ENCODE data around the gene NUP43. TPM values are rescaled to one million over a fixed set of nuclear protein-coding genes. Genes with fewer than 3 reads are reported as not detected.
A peak's percentile ranks its signal among the peaks of the same experiment; 100 is the strongest.

Gene NUP43
- total and polyA plus RNA-seq, 2 donors (not counting 1 experiment from before 2014, with no cell fraction given), result 12.9 to 75.7 TPM

DNA sequence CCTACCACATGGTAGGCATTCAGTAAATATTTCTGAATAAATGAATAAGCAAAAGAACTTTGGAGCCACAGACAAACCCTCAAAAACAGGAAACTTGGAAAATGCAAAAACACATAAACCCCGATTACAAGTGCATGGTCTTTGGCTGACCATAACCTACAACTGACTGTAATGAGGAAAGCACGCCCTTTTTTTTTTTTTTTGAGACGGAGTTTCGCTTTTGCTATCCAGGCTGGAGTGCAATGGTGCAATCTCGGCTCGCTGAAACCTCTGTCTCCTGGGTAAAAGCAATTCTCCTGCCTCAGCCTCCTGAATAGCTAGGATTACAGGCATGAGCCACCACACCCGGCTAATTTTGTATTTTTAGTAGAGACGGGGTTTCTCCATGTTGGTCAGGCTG, 16.5 kb downstream of the NUP43 start:
- POLR2A ChIA-PET, result no interaction called here
- Histone ChIP-seq H3K4me2 (replicated peaks; ENCODE audit: low read depth, low read length, poor library complexity, severe bottlenecking) (no peak overlapping the region), H3K36me3 (replicated peaks in 1 of 2; ENCODE audit: control extremely low read depth in 1 of 2, control insufficient read depth in 1 of 2, extremely low read depth in 1 of 2, insufficient read depth in 2 of 2, low read length in 1 of 2) (peaks cover 5 to 50% of the 10 kb centered on the region in 2 experiments), H4K20me1 (ENCODE audit: control insufficient read depth, insufficient read depth, low read length, poor library complexity, severe bottlenecking) (no peaks in the 10 kb centered on the region), H3K4me1 (ENCODE audit: control insufficient read depth in 2 of 2, insufficient read depth in 2 of 2, low read length in 2 of 2) (peaks cover 8 to 11% of the 10 kb centered on the region in 2 donors), H3K9ac (ENCODE audit: low read length) (no peak overlapping the region), H3K9me3 (ENCODE audit: control extremely low read depth in 1 of 3, control insufficient read depth in 2 of 3, insufficient read depth in 1 of 3, low read length in 2 of 3) (no peaks in the 10 kb centered on the region), H3K4me3 (ENCODE audit: control extremely low read depth in 1 of 5, extremely low read depth in 1 of 5, insufficient read depth in 1 of 5, low read depth in 2 of 5, low read length in 4 of 5) (no peak overlapping the region), H2AFZ (ENCODE audit: insufficient read depth, low read depth, low read length, poor library complexity, severe bottlenecking) (no peak overlapping the region), H3K27ac (ENCODE audit: low read length in 2 of 2) (no peak overlapping the region), H3K27me3 (replicated peaks in 1 of 4; ENCODE audit: control extremely low read depth in 1 of 4, control insufficient read depth in 3 of 4, insufficient read depth in 4 of 4, low read length in 3 of 4) (no peaks in the 10 kb centered on the region), H3K79me2 (ENCODE audit: control insufficient read depth, insufficient read depth, low read length) (peaks cover 3% of the 10 kb centered on the region)
- TF ChIP-seq, protein P1, sequence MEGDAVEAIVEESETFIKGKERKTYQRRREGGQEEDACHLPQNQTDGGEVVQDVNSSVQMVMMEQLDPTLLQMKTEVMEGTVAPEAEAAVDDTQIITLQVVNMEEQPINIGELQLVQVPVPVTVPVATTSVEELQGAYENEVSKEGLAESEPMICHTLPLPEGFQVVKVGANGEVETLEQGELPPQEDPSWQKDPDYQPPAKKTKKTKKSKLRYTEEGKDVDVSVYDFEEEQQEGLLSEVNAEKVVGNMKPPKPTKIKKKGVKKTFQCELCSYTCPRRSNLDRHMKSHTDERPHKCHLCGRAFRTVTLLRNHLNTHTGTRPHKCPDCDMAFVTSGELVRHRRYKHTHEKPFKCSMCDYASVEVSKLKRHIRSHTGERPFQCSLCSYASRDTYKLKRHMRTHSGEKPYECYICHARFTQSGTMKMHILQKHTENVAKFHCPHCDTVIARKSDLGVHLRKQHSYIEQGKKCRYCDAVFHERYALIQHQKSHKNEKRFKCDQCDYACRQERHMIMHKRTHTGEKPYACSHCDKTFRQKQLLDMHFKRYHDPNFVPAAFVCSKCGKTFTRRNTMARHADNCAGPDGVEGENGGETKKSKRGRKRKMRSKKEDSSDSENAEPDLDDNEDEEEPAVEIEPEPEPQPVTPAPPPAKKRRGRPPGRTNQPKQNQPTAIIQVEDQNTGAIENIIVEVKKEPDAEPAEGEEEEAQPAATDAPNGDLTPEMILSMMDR (IDR thresholded peaks at IDR 0.05), result no peak
- TF ChIP-seq EZH2 (IDR thresholded peaks at IDR 0.05; ENCODE audit: borderline replicate concordance, insufficient read depth, low read depth, low read length, poor library complexity, severe bottlenecking), result no peak
- no peak overlapping the region for H3K27ac Mint-ChIP-seq
- DNase-seq (no peak), ATAC-seq (ENCODE audit: low read depth) (no peak)
- H3K4me1 Mint-ChIP-seq, result peaks cover 8% of the 10 kb centered on the region
- H3K9me3 Mint-ChIP-seq (ENCODE audit: insufficient read depth), result no peaks in the 10 kb centered on the region
- CTCF ChIA-PET, result interaction anchor here (0.6 kb wide), 1 partner anchor 24 kb away, joined by 3 read pairs; no protein-coding TSS in a partner anchor
- intact Hi-C loops (cut with micrococcal nuclease), result no loop called here
- H3K27me3 Mint-ChIP-seq, result no peaks in the 10 kb centered on the region
- no peak overlapping the region for H3K4me3 Mint-ChIP-seq
- 83% methylated on average over 2 of the region's 8 CpGs for WGBS (ENCODE audit: insufficient coverage)

DNA sequence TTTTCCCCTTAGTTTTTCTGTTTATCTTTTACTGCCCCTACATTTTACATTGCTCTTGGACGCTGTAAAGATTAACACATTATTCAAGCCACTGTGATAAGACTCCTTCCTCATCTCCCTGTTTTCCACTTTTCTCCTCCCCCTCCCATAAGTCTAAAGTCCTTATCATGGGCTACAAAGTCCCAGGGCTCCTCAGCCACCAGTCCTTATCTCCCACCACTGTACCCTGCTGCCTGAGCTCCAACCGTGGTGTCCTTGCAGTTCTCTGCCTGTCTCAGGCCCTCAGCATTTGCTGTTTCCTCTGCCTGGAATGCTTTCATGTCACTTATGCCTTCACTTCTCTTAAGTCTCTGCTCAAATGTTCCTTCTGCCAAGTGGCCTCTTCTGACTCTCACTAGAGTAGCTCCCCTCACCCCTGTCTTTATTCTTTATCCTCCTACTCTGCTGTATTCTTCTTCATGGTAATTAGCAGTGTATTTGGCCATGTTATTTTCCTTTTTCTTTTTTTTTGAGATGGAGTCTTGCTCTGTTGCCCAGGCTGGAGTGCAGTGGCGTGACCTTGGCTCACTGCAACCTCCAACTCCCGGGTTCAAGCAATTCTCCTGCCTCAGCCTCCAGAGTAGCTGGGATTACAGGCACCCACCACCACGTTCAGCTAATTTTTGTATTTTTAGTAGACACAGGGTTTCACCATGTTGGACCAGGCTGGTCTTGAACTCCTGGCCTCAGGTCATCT, 17.7 kb downstream of the NUP43 start:
- intact Hi-C loops (cut with micrococcal nuclease), result no loop called here

More for the DNA sequence above, 17.7 kb downstream of the NUP43 start:
- Histone ChIP-seq H3K9ac (ENCODE audit: low read length) (no peak overlapping the region), H3K27ac (ENCODE audit: low read length in 2 of 2) (peak overlapping the region; percentile 13 to 56), H3K79me2 (ENCODE audit: control insufficient read depth, insufficient read depth, low read length) (no peaks in the 10 kb centered on the region), H2AFZ (ENCODE audit: insufficient read depth, low read depth, low read length, poor library complexity, severe bottlenecking) (no peak overlapping the region), H3K27me3 (replicated peaks in 1 of 4; ENCODE audit: control extremely low read depth in 1 of 4, control insufficient read depth in 3 of 4, insufficient read depth in 4 of 4, low read length in 3 of 4) (no peaks in the 10 kb centered on the region), H3K36me3 (replicated peaks in 1 of 2; ENCODE audit: control extremely low read depth in 1 of 2, control insufficient read depth in 1 of 2, extremely low read depth in 1 of 2, insufficient read depth in 2 of 2, low read length in 1 of 2) (peaks cover 3 to 45% of the 10 kb centered on the region in 2 experiments), H3K4me1 (ENCODE audit: control insufficient read depth in 2 of 2, insufficient read depth in 2 of 2, low read length in 2 of 2) (peaks cover 8 to 11% of the 10 kb centered on the region in 2 donors), H3K4me3 (ENCODE audit: control extremely low read depth in 1 of 5, extremely low read depth in 1 of 5, insufficient read depth in 1 of 5, low read depth in 2 of 5, low read length in 4 of 5) (no peak overlapping the region), H3K9me3 (ENCODE audit: control extremely low read depth in 1 of 3, control insufficient read depth in 2 of 3, insufficient read depth in 1 of 3, low read length in 2 of 3) (no peaks in the 10 kb centered on the region), H4K20me1 (ENCODE audit: control insufficient read depth, insufficient read depth, low read length, poor library complexity, severe bottlenecking) (no peaks in the 10 kb centered on the region), H3K4me2 (replicated peaks; ENCODE audit: low read depth, low read length, poor library complexity, severe bottlenecking) (peak overlapping the region; percentile 23)
- 20% methylated on average over 2 of the region's 5 CpGs for WGBS (ENCODE audit: insufficient coverage)
- CTCF ChIA-PET, result interaction anchor here (1.3 kb wide), 1 partner anchor 11 kb away, joined by 3 read pairs; the partner anchor contains the start of gene LATS1
- H3K9me3 Mint-ChIP-seq (ENCODE audit: insufficient read depth), result no peaks in the 10 kb centered on the region
- peaks cover 8% of the 10 kb centered on the region for H3K4me1 Mint-ChIP-seq
- no peak for DNase-seq
- H3K4me3 Mint-ChIP-seq, result no peak overlapping the region
- ATAC-seq (ENCODE audit: low read depth), result no peak
- POLR2A ChIA-PET, result no interaction called here
- TF ChIP-seq, protein P1 (IDR thresholded peaks at IDR 0.05), result no peak
- no peak for TF ChIP-seq EZH2 (IDR thresholded peaks at IDR 0.05; ENCODE audit: borderline replicate concordance, insufficient read depth, low read depth, low read length, poor library complexity, severe bottlenecking)
- peak overlapping the region; percentile 2 for H3K27ac Mint-ChIP-seq
- no peaks in the 10 kb centered on the region for H3K27me3 Mint-ChIP-seq

Data from B cell (primary cell).